Neuronal stem cell (in vitro differentiated cells): ENCODE data around the gene TIGD4.

Experiments
- DNase-seq: peaks from one replicate; pipeline ENCODE4 v3.0.0-alpha.2; 2013; ENCODE audit warnings: low spot score
- H2AFZ ChIP-seq: one replicate; pipeline ENCODE4 v1.6.1; 2013; ENCODE audit warnings: mild to moderate bottlenecking, low read length, inconsistent platforms
- H2AK5ac ChIP-seq: 2 replicates; pipeline ENCODE4 v1.6.1; 2013; ENCODE audit warnings: low read depth, mild to moderate bottlenecking, inconsistent platforms, low read length, moderate library complexity, mixed read lengths
- H2BK120ac ChIP-seq: 2 replicates; pipeline ENCODE4 v1.6.1; 2013; ENCODE audit warnings: low read depth, mild to moderate bottlenecking, inconsistent platforms, low read length, moderate library complexity, mixed read lengths
- H2BK12ac ChIP-seq: one replicate; pipeline ENCODE4 v1.6.1; 2013; ENCODE audit warnings: low read length, inconsistent platforms
- H2BK15ac ChIP-seq: 2 replicates; pipeline ENCODE4 v1.6.1; 2013; ENCODE audit warnings: mild to moderate bottlenecking, low read length, inconsistent platforms, mixed read lengths
- H2BK5ac ChIP-seq: one replicate; pipeline ENCODE4 v1.6.1; 2013; ENCODE audit warnings: inconsistent platforms, mild to moderate bottlenecking, low read length, moderate library complexity
- H3K14ac ChIP-seq: one replicate; pipeline ENCODE4 v1.6.1; 2013; ENCODE audit warnings: low read length, inconsistent platforms
- H3K18ac ChIP-seq: 2 replicates; pipeline ENCODE4 v1.6.1; 2013; ENCODE audit warnings: low read length, inconsistent platforms
- H3K23ac ChIP-seq: 2 replicates; pipeline ENCODE4 v1.6.1; 2013; ENCODE audit warnings: low read depth, mild to moderate bottlenecking, mixed read lengths, low read length, inconsistent platforms; ENCODE audit not compliant: poor library complexity
- H3K27ac ChIP-seq: replicated peaks from 3 replicates; pipeline ENCODE4 v1.5.1; 2013; ENCODE audit warnings: low read length, inconsistent platforms
- H3K27me3 ChIP-seq, 3 experiments: 2 replicates each; pipeline ENCODE4 v1.6.1; 2013; ENCODE audit warnings: low read length in 3 of 3, mild to moderate bottlenecking in 2 of 3, inconsistent platforms in 1 of 3, low read depth in 1 of 3, mixed read lengths in 1 of 3, moderate library complexity in 1 of 3; ENCODE audit not compliant: control insufficient read depth in 3 of 3, insufficient read depth in 3 of 3
- H3K36me3 ChIP-seq, 2 donors: replicated peaks in 1 of 2; 2 replicates each; pipeline ENCODE4 v1.6.1; 2013; ENCODE audit warnings: low read length in 2 of 2; ENCODE audit not compliant: control insufficient read depth in 2 of 2, insufficient read depth in 2 of 2
- H3K4ac ChIP-seq: 2 replicates; pipeline ENCODE4 v1.6.1; 2013; ENCODE audit warnings: inconsistent platforms, mild to moderate bottlenecking, low read length, moderate library complexity
- H3K4me1 ChIP-seq, 2 donors: 1 replicate in 1 of 2; 2 replicates in 1 of 2; pipeline ENCODE4 v1.6.1; 2013; ENCODE audit warnings: low read length in 2 of 2, low read depth in 1 of 2; ENCODE audit not compliant: control insufficient read depth in 2 of 2, insufficient read depth in 1 of 2
- H3K4me2 ChIP-seq: one replicate; pipeline ENCODE4 v1.6.1; 2013; ENCODE audit warnings: mild to moderate bottlenecking, low read length, inconsistent platforms; ENCODE audit not compliant: insufficient read depth, poor library complexity, severe bottlenecking
- H3K4me3 ChIP-seq, 2 donors: 2 replicates each; pipeline ENCODE4 v1.5.1; 2013; ENCODE audit warnings: low read length in 2 of 2, mild to moderate bottlenecking in 2 of 2, inconsistent platforms in 1 of 2, moderate library complexity in 1 of 2
- H3K79me1 ChIP-seq: one replicate; pipeline ENCODE4 v1.6.1; 2013; ENCODE audit warnings: low read depth, mild to moderate bottlenecking, inconsistent platforms, low read length, moderate library complexity
- H3K9ac ChIP-seq: one replicate; pipeline ENCODE4 v1.6.1; 2013; ENCODE audit warnings: mild to moderate bottlenecking, low read depth, low read length, inconsistent platforms; ENCODE audit not compliant: poor library complexity
- H3K9me3 ChIP-seq, 2 donors: replicated peaks in 1 of 2; 2 replicates each; pipeline versions ENCODE3 to v1.6.1; 2013; ENCODE audit warnings: low read length in 2 of 2, mild to moderate bottlenecking in 2 of 2, inconsistent platforms in 1 of 2, low read depth in 1 of 2, mixed read lengths in 1 of 2, moderate library complexity in 1 of 2; ENCODE audit not compliant: control insufficient read depth in 2 of 2, insufficient read depth in 1 of 2
- H4K8ac ChIP-seq: one replicate; pipeline ENCODE4 v1.6.1; 2013; ENCODE audit warnings: low read depth, mild to moderate bottlenecking, inconsistent platforms, low read length, moderate library complexity
- H4K91ac ChIP-seq: one replicate; pipeline ENCODE4 v1.6.1; 2013; ENCODE audit warnings: low read length, low read depth, mild to moderate bottlenecking, inconsistent platforms; ENCODE audit not compliant: poor library complexity
- WGBS, 2 donors: extraction: QIAGEN DNeasy Blood & Tissue Kit; methylation state at CpG; one replicate each; pipeline ENCODE4 v1.1.7; 2013; ENCODE audit warnings: missing lambda C conversion rate in 2 of 2, mixed read lengths in 1 of 2; ENCODE audit not compliant: insufficient read length in 2 of 2, insufficient replicate concordance in 1 of 2; ENCODE audit errors: extremely low coverage in 2 of 2; 5-methylcytosine and 5-hydroxymethylcytosine counted together

TIGD4 gene

GRCh38 chr4:152780267-152780778, 793 bp upstream of the TIGD4 start:
- H2BK12ac ChIP-seq = no peak overlapping the region

GRCh38 chr4:152778656-152779512, 646 bp downstream of the TIGD4 start:
- no CpG with 5 or more reads among the region's 30 CpGs for WGBS, 2 donors

More at GRCh38 chr4:152780267-152780778, 793 bp upstream of the TIGD4 start:
- H3K14ac ChIP-seq = no peak overlapping the region
- no CpG with 5 or more reads among the region's 14 CpGs for WGBS, 2 donors
- peak overlapping the region; percentile 78 for H3K9ac ChIP-seq
- no peak overlapping the region for H4K91ac ChIP-seq
- peak overlapping the region; percentile 93 for H2AFZ ChIP-seq
- no peak overlapping the region for H4K8ac ChIP-seq
- H3K18ac ChIP-seq = peak overlapping the region; percentile 96
- peaks cover 0 to 20% of the 10 kb centered on the region in 2 donors for H3K36me3 ChIP-seq
- peak overlapping the region; percentile 1 for H2AK5ac ChIP-seq
- H3K23ac ChIP-seq = peak overlapping the region; percentile 37
- H3K4me2 ChIP-seq = peak overlapping the region; percentile 94
- no peak overlapping the region for H2BK120ac ChIP-seq
- H3K27ac ChIP-seq = peak overlapping the region; percentile 78
- H2BK5ac ChIP-seq = peak overlapping the region; percentile 26
- DNase-seq = no peak
- peaks cover 2% of the 10 kb centered on the region for H3K79me1 ChIP-seq
- H3K9me3 ChIP-seq = no peaks in the 10 kb centered on the region
- H3K4me3 ChIP-seq = peak overlapping the region; percentile 92 to 93
- H3K4ac ChIP-seq = no peak overlapping the region
- peaks cover 6 to 8% of the 10 kb centered on the region in 2 donors for H3K4me1 ChIP-seq
- H2BK15ac ChIP-seq = no peak overlapping the region
- no peaks in the 10 kb centered on the region for H3K27me3 ChIP-seq

GRCh38 chr4:152777488-152777887, 2.0 kb downstream of the TIGD4 start:
- Histone ChIP-seq H3K23ac (no peak overlapping the region), H4K91ac (no peak overlapping the region), H3K4me3 (no peak overlapping the region), H3K27me3 (no peaks in the 10 kb centered on the region), H3K27ac (no peak overlapping the region), H3K14ac (no peak overlapping the region), H3K4me1 (peaks cover 6 to 8% of the 10 kb centered on the region in 2 donors), H2BK15ac (no peak overlapping the region), H3K9me3 (no peaks in the 10 kb centered on the region), H2BK120ac (no peak overlapping the region), H4K8ac (no peak overlapping the region), H2BK12ac (no peak overlapping the region), H2AK5ac (no peak overlapping the region), H2AFZ (no peak overlapping the region), H3K4ac (no peak overlapping the region), H3K79me1 (peaks cover 2% of the 10 kb centered on the region), H3K18ac (no peak overlapping the region), H2BK5ac (no peak overlapping the region), H3K9ac (no peak overlapping the region), H3K36me3 (peaks cover 0 to 4% of the 10 kb centered on the region in 2 donors), H3K4me2 (no peak overlapping the region)
- no CpG with 5 or more reads among the region's 1 CpG for WGBS, 2 donors
- no peak for DNase-seq

More at GRCh38 chr4:152778656-152779512, 646 bp downstream of the TIGD4 start:
- no peak overlapping the region for H3K14ac ChIP-seq
- H3K23ac ChIP-seq = peak overlapping the region; percentile 87
- no peak overlapping the region for H2AK5ac ChIP-seq
- H3K4me1 ChIP-seq = peaks cover 6 to 8% of the 10 kb centered on the region in 2 donors
- H3K4me2 ChIP-seq = peak overlapping the region; percentile 78
- H4K91ac ChIP-seq = no peak overlapping the region
- peaks cover 0 to 9% of the 10 kb centered on the region in 2 donors for H3K36me3 ChIP-seq
- H4K8ac ChIP-seq = peak overlapping the region; percentile 6
- peak overlapping the region; percentile 30 for H3K4ac ChIP-seq
- no peak for DNase-seq
- peak overlapping the region; percentile 92 to 97 for H3K4me3 ChIP-seq
- H2BK15ac ChIP-seq = peak overlapping the region; percentile 82
- no peaks in the 10 kb centered on the region for H3K9me3 ChIP-seq
- peak overlapping the region; percentile 97 for H2BK5ac ChIP-seq
- peaks cover 2% of the 10 kb centered on the region for H3K79me1 ChIP-seq
- H3K18ac ChIP-seq = peak overlapping the region; percentile 99
- H3K27ac ChIP-seq = peak overlapping the region; percentile 100
- H3K27me3 ChIP-seq = no peaks in the 10 kb centered on the region
- no peak overlapping the region for H2BK12ac ChIP-seq
- H2BK120ac ChIP-seq = peak overlapping the region; percentile 90
- H2AFZ ChIP-seq = peak overlapping the region; percentile 93
- H3K9ac ChIP-seq = peak overlapping the region; percentile 91

GRCh38 chr4:152776352-152776751, 3.2 kb downstream of the TIGD4 start:
- H3K4ac ChIP-seq = no peak overlapping the region
- no peak overlapping the region for H2BK15ac ChIP-seq
- no peak overlapping the region for H3K9ac ChIP-seq
- H3K27ac ChIP-seq = no peak overlapping the region
- no peak overlapping the region for H3K4me3 ChIP-seq
- H3K4me2 ChIP-seq = no peak overlapping the region
- DNase-seq = no peak
- H3K4me1 ChIP-seq = peaks cover 6 to 8% of the 10 kb centered on the region in 2 donors
- H3K36me3 ChIP-seq = no peaks in the 10 kb centered on the region
- H3K14ac ChIP-seq = no peak overlapping the region
- no peak overlapping the region for H2AK5ac ChIP-seq
- no peak overlapping the region for H4K8ac ChIP-seq
- no peak overlapping the region for H2BK12ac ChIP-seq
- no peaks in the 10 kb centered on the region for H3K9me3 ChIP-seq
- H3K18ac ChIP-seq = no peak overlapping the region
- H3K79me1 ChIP-seq = peaks cover 2% of the 10 kb centered on the region
- no peak overlapping the region for H4K91ac ChIP-seq
- no peaks in the 10 kb centered on the region for H3K27me3 ChIP-seq
- no peak overlapping the region for H3K23ac ChIP-seq
- H2BK120ac ChIP-seq = no peak overlapping the region
- no peak overlapping the region for H2AFZ ChIP-seq
- H2BK5ac ChIP-seq = no peak overlapping the region
